Measurements from ENCODE around the gene CKAP2L. TPM values are rescaled to one million over a fixed set of nuclear protein-coding genes. Genes with fewer than 3 reads are reported as not detected.

Gene CKAP2L, protein sequence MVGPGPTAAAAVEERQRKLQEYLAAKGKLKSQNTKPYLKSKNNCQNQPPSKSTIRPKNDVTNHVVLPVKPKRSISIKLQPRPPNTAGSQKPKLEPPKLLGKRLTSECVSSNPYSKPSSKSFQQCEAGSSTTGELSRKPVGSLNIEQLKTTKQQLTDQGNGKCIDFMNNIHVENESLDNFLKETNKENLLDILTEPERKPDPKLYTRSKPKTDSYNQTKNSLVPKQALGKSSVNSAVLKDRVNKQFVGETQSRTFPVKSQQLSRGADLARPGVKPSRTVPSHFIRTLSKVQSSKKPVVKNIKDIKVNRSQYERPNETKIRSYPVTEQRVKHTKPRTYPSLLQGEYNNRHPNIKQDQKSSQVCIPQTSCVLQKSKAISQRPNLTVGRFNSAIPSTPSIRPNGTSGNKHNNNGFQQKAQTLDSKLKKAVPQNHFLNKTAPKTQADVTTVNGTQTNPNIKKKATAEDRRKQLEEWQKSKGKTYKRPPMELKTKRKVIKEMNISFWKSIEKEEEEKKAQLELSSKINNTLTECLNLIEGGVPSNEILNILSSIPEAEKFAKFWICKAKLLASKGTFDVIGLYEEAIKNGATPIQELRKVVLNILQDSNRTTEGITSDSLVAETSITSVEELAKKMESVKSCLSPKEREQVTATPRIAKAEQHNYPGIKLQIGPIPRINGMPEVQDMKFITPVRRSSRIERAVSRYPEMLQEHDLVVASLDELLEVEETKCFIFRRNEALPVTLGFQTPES
- polyA plus RNA-seq (0.78 and 1.5 TPM in 2 replicates), polyA minus RNA-seq (0.81 and 1.2 TPM in 2 replicates)

DNA sequence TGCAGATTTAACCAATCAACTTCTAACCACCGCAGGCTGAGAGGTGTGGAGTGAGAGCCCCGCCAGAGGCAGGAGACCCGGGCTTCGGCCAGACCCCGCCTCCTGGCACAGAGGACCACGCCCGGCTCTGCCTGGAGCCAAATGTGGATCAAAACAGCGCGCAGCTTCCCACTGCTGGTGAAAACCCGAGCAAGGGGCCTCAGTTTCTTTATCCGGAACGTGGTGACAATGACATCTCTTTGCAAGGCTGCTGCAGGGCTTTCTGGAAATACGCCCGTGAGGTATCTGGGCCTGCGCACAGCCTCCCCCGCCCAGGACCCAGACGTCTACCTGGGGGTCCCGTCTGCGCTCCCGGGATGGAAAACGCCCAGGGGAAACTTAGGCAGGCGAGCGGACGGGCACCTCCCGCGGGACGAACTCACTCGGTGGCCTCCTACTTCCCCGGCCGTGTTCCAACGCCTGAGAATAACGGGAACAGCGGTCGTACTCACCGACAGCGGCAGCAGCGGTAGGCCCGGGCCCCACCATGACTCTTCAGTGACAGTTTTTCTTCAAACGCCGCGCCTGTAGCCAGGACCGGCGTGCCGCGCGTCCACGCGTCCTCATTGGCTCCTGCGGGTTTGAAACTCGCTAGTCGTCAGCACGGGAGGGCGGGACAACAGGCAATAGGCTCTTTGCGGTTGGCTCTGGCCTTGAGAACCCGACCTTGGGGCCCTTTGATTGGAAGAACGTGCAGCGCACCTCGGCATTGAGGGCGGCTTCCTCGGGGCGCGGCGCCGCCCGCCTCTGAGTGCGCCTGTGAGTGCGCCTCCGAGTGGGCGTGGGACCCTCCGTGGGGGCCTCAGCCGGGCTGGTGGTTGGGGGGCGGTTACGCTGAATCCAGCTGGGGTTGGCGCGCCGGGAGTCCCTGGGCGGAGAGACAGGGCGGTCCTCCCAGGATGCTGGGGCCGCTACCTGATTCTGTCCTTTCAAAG, at the start of gene CKAP2L:
CKAP2L (minus strand) TSS at position 539 of the 974 bp plus-strand sequence; CDS start at position 528, 11 bp downstream.
- TF ChIP-seq SMC3 (conservative IDR thresholded peaks at IDR 0.05; ENCODE audit: poor library complexity) (peak; percentile 39), MXI1 (conservative IDR thresholded peaks at IDR 0.05; ENCODE audit: poor library complexity, severe bottlenecking) (peak; percentile 100), TAF1 (IDR thresholded peaks at IDR 0.05; ENCODE audit: low read depth) (no peak), EZH2 (IDR thresholded peaks at IDR 0.05; ENCODE audit: borderline replicate concordance, insufficient read depth, low read length, poor library complexity, severe bottlenecking) (no peak), POLR2AphosphoS5 (IDR thresholded peaks at IDR 0.05) (peak; percentile 46), RAD21 (conservative IDR thresholded peaks at IDR 0.05) (peak; percentile 38)
- TF ChIP-seq, protein P1, sequence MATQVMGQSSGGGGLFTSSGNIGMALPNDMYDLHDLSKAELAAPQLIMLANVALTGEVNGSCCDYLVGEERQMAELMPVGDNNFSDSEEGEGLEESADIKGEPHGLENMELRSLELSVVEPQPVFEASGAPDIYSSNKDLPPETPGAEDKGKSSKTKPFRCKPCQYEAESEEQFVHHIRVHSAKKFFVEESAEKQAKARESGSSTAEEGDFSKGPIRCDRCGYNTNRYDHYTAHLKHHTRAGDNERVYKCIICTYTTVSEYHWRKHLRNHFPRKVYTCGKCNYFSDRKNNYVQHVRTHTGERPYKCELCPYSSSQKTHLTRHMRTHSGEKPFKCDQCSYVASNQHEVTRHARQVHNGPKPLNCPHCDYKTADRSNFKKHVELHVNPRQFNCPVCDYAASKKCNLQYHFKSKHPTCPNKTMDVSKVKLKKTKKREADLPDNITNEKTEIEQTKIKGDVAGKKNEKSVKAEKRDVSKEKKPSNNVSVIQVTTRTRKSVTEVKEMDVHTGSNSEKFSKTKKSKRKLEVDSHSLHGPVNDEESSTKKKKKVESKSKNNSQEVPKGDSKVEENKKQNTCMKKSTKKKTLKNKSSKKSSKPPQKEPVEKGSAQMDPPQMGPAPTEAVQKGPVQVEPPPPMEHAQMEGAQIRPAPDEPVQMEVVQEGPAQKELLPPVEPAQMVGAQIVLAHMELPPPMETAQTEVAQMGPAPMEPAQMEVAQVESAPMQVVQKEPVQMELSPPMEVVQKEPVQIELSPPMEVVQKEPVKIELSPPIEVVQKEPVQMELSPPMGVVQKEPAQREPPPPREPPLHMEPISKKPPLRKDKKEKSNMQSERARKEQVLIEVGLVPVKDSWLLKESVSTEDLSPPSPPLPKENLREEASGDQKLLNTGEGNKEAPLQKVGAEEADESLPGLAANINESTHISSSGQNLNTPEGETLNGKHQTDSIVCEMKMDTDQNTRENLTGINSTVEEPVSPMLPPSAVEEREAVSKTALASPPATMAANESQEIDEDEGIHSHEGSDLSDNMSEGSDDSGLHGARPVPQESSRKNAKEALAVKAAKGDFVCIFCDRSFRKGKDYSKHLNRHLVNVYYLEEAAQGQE (IDR thresholded peaks at IDR 0.05; ENCODE audit: borderline replicate concordance) = no peak
- H3K27ac ChIP-seq (ENCODE audit: low read length) = no peak within 1 kb of the TSS
- peak within 1 kb of the TSS; percentile 59 for H3K9ac ChIP-seq (ENCODE audit: low read length)
- H3K79me2 ChIP-seq (replicated peaks; ENCODE audit: insufficient read depth, low read length) = peaks cover 3% of the 10 kb centered on the region
- no peaks in the 10 kb centered on the region for H3K9me2 ChIP-seq (ENCODE audit: insufficient read depth, low read length)
- H4K20me1 ChIP-seq (ENCODE audit: insufficient read depth) = no peaks in the 10 kb centered on the region
- peak within 1 kb of the TSS; percentile 87 for H3K4me3 ChIP-seq (ENCODE audit: low read length)
- peak within 1 kb of the TSS; percentile 70 for H2AFZ ChIP-seq (ENCODE audit: low read depth, low read length)
- H3K36me3 ChIP-seq (ENCODE audit: insufficient read depth, low read length) = no peaks in the 10 kb centered on the region
- H3K9me3 ChIP-seq (ENCODE audit: low read length) = no peaks in the 10 kb centered on the region
- H3K4me2 ChIP-seq (ENCODE audit: low read length) = peak within 1 kb of the TSS; percentile 79
- H3F3A ChIP-seq (ENCODE audit: insufficient read depth, low read length, poor library complexity, severe bottlenecking) = no peaks in the 10 kb centered on the region
- H3K27me3 ChIP-seq (ENCODE audit: insufficient read depth, low read depth, low read length) = no peaks in the 10 kb centered on the region

DNA sequence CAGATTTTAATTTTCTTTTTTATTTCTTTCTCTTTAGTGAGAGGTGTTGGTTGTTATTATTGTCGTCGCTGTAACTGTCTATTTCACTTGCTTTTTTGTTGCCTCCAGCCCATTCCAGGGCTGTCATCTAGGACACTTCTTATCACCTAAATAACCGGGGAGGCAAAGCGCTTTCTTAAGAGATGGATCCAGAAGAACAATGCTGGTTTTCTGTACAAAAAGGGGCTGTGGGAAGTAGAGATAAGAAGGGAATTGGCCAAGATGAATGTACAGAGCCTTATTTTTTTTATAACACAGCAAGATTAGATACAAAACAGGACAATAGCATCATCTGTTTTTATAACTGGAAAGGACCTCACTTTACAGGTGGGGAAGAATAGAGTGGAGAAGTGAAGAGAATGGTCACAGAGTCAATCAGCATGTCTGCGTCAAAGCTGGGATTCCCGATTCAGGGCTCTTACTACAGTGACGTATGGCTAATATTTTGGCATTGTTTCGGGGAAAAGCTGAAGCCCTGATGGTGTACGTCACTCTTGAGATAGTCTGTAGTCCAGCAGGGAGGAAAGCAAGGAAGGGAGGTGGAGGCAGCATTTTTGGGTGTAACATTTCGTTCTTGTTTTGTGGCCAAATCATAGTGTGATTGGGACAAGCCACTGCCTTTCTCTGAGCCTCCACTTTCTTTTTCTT, 49.0 kb upstream of the CKAP2L start:
- Histone ChIP-seq H3K79me2 (replicated peaks; ENCODE audit: insufficient read depth, low read length) (no peaks in the 10 kb centered on the region), H3K27ac (ENCODE audit: low read length) (no peak overlapping the region), H3K9me2 (ENCODE audit: insufficient read depth, low read length) (no peaks in the 10 kb centered on the region), H3K4me3 (ENCODE audit: low read length) (no peak overlapping the region), H2AFZ (ENCODE audit: low read depth, low read length) (no peak overlapping the region), H3K9ac (ENCODE audit: low read length) (no peak overlapping the region), H3K4me2 (ENCODE audit: low read length) (no peak overlapping the region), H3F3A (ENCODE audit: insufficient read depth, low read length, poor library complexity, severe bottlenecking) (no peaks in the 10 kb centered on the region), H3K9me3 (ENCODE audit: low read length) (no peaks in the 10 kb centered on the region), H3K27me3 (ENCODE audit: insufficient read depth, low read depth, low read length) (no peaks in the 10 kb centered on the region), H3K36me3 (ENCODE audit: insufficient read depth, low read length) (no peaks in the 10 kb centered on the region), H4K20me1 (ENCODE audit: insufficient read depth) (no peaks in the 10 kb centered on the region)
- TF ChIP-seq, protein P1 (IDR thresholded peaks at IDR 0.05; ENCODE audit: borderline replicate concordance) = no peak
- TF ChIP-seq CTCF (IDR thresholded peaks at IDR 0.05; ENCODE audit: poor library complexity, severe bottlenecking) (no peak), RAD21 (conservative IDR thresholded peaks at IDR 0.05) (no peak), EZH2 (IDR thresholded peaks at IDR 0.05; ENCODE audit: borderline replicate concordance, insufficient read depth, low read length, poor library complexity, severe bottlenecking) (no peak), SMC3 (conservative IDR thresholded peaks at IDR 0.05; ENCODE audit: poor library complexity) (no peak), TAF1 (IDR thresholded peaks at IDR 0.05; ENCODE audit: low read depth) (no peak), MXI1 (conservative IDR thresholded peaks at IDR 0.05; ENCODE audit: poor library complexity, severe bottlenecking) (no peak)
